Kidney epithelial cell (primary cell): ENCODE data around the gene RPTOR. TPM values are rescaled to one million over a fixed set of nuclear protein-coding genes. Genes with fewer than 3 reads are reported as not detected.

Source experiments
- DNase-seq: peaks from one replicate; pipeline ENCODE4 v3.0.0-alpha.2; 2010; ENCODE audit warnings: low read depth
- H3K27me3 ChIP-seq: 2 replicates; pipeline ENCODE4 v1.6.0; 2011; ENCODE audit warnings: low read length; ENCODE audit not compliant: control insufficient read depth, insufficient read depth
- H3K36me3 ChIP-seq: 2 replicates; pipeline ENCODE4 v1.5.1; 2011; ENCODE audit warnings: low read length; ENCODE audit not compliant: control insufficient read depth, insufficient read depth
- H3K4me3 ChIP-seq: 2 replicates; pipeline ENCODE4 v1.5.1; 2011; ENCODE audit warnings: low read depth, mild to moderate bottlenecking, control low read depth, low read length
- total RNA-seq: library from RNA; depleted of rRNA; stranded (reverse); fragments of >200 nt; gene quantifications from 2 replicates; pipeline ENCODE4 v1.2.3, GENCODE V29; 2015
- TF ChIP-seq, protein P1 (sequence below): IDR thresholded peaks from 2 replicates; pipeline ENCODE4 v1.5.1; 2011; ENCODE audit warnings: mild to moderate bottlenecking, moderate library complexity, low read length, control low read depth, inconsistent platforms; ENCODE audit not compliant: insufficient read depth, poor library complexity, severe bottlenecking

The RPTOR gene
- total RNA-seq, 1 donor from 2014 or later: 22.7 TPM

DNA sequence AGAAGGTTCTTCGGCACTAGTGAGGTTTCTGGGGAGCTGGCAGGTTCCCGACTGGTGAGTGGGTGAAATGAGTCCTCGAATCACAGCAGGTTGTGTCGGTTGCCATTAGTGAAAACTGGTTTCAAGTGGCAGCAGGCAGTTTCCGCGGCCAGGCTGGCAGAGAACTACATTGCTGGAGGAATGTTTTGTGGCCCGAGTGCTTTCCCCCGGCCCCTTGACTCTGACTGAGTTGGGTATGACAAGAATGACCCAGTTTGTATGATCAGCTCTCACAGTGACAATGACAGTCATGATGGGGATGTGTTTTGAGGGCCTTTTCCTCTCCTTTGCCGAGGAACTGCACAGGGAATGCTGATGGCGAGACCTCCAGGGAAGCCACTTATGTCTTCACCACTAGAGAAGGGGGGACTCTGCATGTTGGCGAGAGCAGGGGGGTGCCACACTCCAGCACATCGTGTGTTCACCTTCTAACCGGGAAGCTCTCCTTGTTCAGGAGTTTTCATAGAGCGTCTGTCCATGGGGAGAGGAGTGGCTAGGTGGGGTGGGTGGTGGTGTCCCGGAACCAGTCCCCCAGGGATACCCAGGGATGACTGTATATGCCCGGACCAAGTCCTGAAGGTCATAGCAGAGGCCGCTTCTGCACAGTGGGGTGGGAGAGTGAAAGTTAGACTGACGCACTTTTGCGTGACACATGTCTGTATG, 241.0 kb downstream of the RPTOR start:
- no peaks in the 10 kb centered on the region for H3K27me3 ChIP-seq
- no peak for DNase-seq
- TF ChIP-seq, protein P1, sequence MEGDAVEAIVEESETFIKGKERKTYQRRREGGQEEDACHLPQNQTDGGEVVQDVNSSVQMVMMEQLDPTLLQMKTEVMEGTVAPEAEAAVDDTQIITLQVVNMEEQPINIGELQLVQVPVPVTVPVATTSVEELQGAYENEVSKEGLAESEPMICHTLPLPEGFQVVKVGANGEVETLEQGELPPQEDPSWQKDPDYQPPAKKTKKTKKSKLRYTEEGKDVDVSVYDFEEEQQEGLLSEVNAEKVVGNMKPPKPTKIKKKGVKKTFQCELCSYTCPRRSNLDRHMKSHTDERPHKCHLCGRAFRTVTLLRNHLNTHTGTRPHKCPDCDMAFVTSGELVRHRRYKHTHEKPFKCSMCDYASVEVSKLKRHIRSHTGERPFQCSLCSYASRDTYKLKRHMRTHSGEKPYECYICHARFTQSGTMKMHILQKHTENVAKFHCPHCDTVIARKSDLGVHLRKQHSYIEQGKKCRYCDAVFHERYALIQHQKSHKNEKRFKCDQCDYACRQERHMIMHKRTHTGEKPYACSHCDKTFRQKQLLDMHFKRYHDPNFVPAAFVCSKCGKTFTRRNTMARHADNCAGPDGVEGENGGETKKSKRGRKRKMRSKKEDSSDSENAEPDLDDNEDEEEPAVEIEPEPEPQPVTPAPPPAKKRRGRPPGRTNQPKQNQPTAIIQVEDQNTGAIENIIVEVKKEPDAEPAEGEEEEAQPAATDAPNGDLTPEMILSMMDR: no peak

DNA sequence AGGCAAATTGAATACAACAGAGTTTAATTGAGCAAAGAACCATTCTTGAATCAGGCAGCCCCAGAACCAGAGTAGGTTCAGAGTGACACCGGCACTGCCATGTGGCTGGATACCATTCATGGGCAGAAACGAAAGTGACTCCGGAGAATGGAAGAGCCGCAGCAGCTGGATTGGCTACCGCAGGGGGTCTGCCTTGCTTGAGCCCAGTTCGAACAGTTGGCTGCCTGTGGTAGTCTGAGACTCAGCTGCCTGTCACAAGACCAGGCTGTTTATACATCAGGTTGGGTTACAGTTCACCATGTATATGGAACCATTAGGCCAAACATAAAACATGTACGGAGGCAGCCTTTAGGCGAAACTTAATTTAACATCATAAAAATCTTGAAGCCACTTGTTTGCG, 241.8 kb downstream of the RPTOR start:
- Histone ChIP-seq H3K4me3 (no peak overlapping the region), H3K36me3 (no peaks in the 10 kb centered on the region), H3K27me3 (no peaks in the 10 kb centered on the region)
- TF ChIP-seq, protein P1: no peak
- no peak for DNase-seq

More for the DNA sequence above, 241.0 kb downstream of the RPTOR start:
- Histone ChIP-seq H3K4me3 (no peak overlapping the region), H3K36me3 (no peaks in the 10 kb centered on the region)

DNA sequence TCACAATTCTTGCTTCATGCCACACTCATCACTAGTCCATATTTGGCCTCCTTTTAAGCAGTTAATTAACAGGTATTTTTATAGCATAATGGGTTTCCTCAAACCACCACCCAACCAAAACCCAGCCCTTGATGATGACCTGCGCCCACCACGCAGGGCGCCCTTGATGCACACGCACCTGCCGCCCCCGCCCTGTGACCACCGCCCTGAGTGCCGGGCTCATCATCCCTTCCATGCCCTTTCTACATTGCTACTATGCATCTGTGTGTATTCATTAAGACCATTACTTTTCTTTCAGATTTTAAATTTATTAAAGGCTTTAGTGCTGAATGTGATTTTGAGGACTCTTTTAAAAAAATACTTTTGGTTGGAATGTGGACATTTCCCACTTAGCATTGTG, 242.2 kb downstream of the RPTOR start:
- Histone ChIP-seq H3K27me3 (no peaks in the 10 kb centered on the region), H3K4me3 (no peak overlapping the region), H3K36me3 (no peaks in the 10 kb centered on the region)
- DNase-seq: no peak
- TF ChIP-seq, protein P1: no peak

DNA sequence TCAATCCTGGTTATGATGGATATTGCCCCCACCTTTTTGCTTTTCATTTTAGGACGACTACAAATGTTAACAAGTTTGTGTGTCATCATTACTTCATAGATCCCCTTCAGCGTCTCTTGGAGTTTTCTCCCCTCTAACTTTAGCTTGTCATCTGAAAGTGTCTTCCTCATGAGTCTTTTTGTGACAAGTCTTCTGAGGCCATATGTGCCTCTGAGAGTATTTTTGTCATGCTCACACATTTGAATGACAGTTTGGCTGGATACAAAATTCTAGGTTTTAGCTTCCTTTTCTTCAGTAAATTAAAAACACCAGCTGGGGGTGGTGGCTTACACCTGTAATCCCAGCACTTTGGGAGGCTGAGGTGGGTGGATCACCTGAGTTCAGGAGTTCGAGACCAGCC, 243.2 kb downstream of the RPTOR start:
- DNase-seq: no peak
- Histone ChIP-seq H3K4me3 (no peak overlapping the region), H3K27me3 (no peaks in the 10 kb centered on the region), H3K36me3 (no peaks in the 10 kb centered on the region)
- TF ChIP-seq, protein P1: no peak

DNA sequence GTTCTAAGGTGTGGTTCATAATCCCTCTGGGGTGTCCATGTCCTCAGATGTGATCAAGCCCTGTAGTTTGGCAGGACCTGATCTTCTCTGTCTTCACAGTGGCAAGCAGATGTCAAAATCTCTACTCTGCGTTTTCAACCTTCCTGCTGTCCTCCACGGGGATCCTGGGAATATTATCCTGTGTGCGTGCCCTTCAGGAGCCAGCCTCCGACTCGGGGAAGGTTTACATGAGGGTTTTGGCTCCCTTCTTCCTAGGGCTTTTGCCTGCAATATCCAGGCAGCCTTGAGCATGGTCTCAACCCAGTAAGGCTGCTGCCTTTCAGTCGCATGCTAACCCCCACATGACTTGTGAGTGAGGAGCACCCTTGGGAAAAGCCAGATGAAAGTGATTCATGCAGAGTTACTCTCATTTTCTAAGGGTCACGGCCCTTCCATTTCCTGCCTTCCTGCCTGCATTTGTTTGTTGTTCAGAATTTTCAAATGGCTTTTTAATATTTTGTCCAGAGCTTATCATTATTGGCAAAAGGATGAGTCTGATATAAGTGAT, 244.8 kb downstream of the RPTOR start:
- TF ChIP-seq, protein P1: no peak
- H3K27me3 ChIP-seq: no peaks in the 10 kb centered on the region
- DNase-seq: peak; percentile 63
- H3K36me3 ChIP-seq: no peaks in the 10 kb centered on the region
- H3K4me3 ChIP-seq: no peak overlapping the region
